ENCODE measurements around the gene GATA5. TPM values are rescaled to one million over a fixed set of nuclear protein-coding genes. Genes with fewer than 3 reads are reported as not detected.

The GATA5 gene
- total and polyA plus RNA-seq, 2 donors (not counting 3 experiments of a cell fraction or from before 2014, with no cell fraction given), result not detected

DNA sequence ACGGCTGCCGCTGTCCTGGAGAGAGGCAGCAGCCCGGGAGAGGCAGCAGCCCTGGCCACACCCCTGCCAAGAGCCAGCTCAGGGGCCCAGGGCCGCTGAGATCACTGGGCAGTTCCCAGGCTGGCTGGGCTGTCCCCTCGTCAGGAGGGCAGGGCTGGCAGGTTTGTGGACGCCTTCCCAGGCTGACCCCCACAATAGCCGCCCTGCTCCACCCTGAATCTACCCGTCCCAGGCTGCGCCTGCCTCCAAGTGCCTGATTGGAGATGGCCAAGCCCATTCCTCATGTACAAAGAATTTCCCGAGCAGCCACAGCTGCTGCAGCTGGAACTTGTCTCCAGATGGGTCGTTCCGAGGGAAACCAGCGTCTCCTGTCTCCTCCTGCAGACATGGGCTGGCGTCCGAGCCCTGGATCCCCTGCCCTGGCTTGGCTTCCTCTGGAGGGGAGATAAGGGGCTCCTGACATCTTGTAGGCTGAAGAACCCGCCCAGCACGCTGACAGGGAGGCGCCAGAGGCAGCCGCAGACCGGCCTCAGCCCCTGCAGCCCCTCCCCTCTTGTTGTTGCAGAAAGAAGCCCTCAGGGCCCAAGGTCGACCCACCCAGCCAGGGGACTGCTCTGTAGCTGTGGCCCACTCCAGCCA is 9.4 kb upstream of the GATA5 start:
- Histone ChIP-seq H3K36me3 (ENCODE audit: control insufficient read depth in 2 of 2, extremely low read depth in 1 of 2, insufficient read depth in 2 of 2, low read length in 2 of 2) (no peaks in the 10 kb centered on the region), H3K9me1 (replicated peaks; ENCODE audit: control insufficient read depth, extremely low read depth, insufficient read depth, low read length) (no peaks in the 10 kb centered on the region), H3K27ac (ENCODE audit: insufficient read depth, low read depth, low read length) (no peak overlapping the region), H3K4me3 (replicated peaks in 1 of 3; ENCODE audit: insufficient read depth in 1 of 3, low read depth in 1 of 3, low read length in 3 of 3) (no peak overlapping the region), H3K4me2 (ENCODE audit: insufficient read depth, low read length) (no peak overlapping the region), H3K79me2 (ENCODE audit: control insufficient read depth, insufficient read depth, low read length) (no peaks in the 10 kb centered on the region), H3K9me3 (replicated peaks; ENCODE audit: control insufficient read depth, insufficient read depth, low read length) (no peaks in the 10 kb centered on the region), H3K4me1 (ENCODE audit: control insufficient read depth, extremely low read depth, insufficient read depth, low read length) (no peaks in the 10 kb centered on the region), H3K9ac (replicated peaks; ENCODE audit: extremely low read depth, insufficient read depth, low read length) (no peak overlapping the region), H2AFZ (ENCODE audit: low read depth, low read length) (no peak overlapping the region), H3K27me3 (ENCODE audit: control insufficient read depth in 2 of 2, insufficient read depth in 2 of 2, low read length in 2 of 2) (peaks cover 28 to 29% of the 10 kb centered on the region in 2 experiments), H4K20me1 (replicated peaks; ENCODE audit: control insufficient read depth, extremely low read depth, insufficient read depth, low read length) (no peaks in the 10 kb centered on the region)
- no TSS peak for BruUV-seq (replicated peaks)
- CTCF ChIA-PET, result interaction anchor here (1.1 kb wide), 1 partner anchor 15 kb away, joined by 3 read pairs; no protein-coding TSS in a partner anchor
- FAIRE-seq (no peak), DNase-seq (ENCODE audit: low read depth, low spot score) (no peak)
- TF ChIP-seq, protein P1, sequence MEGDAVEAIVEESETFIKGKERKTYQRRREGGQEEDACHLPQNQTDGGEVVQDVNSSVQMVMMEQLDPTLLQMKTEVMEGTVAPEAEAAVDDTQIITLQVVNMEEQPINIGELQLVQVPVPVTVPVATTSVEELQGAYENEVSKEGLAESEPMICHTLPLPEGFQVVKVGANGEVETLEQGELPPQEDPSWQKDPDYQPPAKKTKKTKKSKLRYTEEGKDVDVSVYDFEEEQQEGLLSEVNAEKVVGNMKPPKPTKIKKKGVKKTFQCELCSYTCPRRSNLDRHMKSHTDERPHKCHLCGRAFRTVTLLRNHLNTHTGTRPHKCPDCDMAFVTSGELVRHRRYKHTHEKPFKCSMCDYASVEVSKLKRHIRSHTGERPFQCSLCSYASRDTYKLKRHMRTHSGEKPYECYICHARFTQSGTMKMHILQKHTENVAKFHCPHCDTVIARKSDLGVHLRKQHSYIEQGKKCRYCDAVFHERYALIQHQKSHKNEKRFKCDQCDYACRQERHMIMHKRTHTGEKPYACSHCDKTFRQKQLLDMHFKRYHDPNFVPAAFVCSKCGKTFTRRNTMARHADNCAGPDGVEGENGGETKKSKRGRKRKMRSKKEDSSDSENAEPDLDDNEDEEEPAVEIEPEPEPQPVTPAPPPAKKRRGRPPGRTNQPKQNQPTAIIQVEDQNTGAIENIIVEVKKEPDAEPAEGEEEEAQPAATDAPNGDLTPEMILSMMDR (IDR thresholded peaks at IDR 0.05; ENCODE audit: extremely low read depth in 1 of 2, insufficient read depth in 1 of 2, low read depth in 1 of 2, low read length in 2 of 2), result no peak
- TF ChIP-seq FOS (IDR thresholded peaks at IDR 0.05; ENCODE audit: borderline replicate concordance, insufficient read depth, low read length), result no peak
- TF ChIP-seq GATA2 (IDR thresholded peaks at IDR 0.05; ENCODE audit: insufficient read depth, insufficient read length, low read depth, low read length), result no peak
- no peak for TF ChIP-seq MYC (IDR thresholded peaks at IDR 0.05; ENCODE audit: low read depth, low read length)
- no peak for TF ChIP-seq POLR2A (IDR thresholded peaks at IDR 0.05; ENCODE audit: low read depth, low read length)
- POLR2A ChIA-PET, result no interaction called here
- intact Hi-C loops (cut with micrococcal nuclease), result no loop called here
- dilution Hi-C loops (cut with MboI; ENCODE audit: extremely low pct_ligation_motif_present, low sequenced_read_pairs), result no loop called here

DNA sequence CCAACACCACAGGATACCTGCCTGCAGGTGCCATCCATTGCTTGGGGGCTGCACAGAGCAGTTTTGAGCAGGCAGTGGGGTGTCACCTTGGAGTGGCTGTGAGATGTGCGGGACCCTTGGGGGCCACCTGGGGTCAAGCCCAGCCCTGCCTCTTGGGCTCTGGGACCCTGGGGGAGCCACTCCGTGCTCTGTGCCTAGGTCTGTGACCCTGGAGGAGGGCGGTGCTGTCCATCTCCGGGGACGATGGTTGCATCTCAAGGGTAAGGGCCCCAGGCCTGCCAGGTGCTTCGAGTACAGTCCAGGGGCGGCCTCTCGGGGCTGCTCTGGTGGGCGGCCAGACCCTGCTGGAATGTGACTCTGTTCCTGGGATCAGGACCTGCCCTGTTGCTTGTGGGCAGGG is 8.7 kb upstream of the GATA5 start:
- H2AFZ ChIP-seq (ENCODE audit: low read depth, low read length), result no peak overlapping the region
- ChIA-PET POLR2A (no interaction called here), CTCF (interaction anchor here (1.1 kb wide), 1 partner anchor 16 kb away, joined by 3 read pairs; no protein-coding TSS in a partner anchor)
- H3K4me3 ChIP-seq (replicated peaks in 1 of 3; ENCODE audit: insufficient read depth in 1 of 3, low read depth in 1 of 3, low read length in 3 of 3), result no peak overlapping the region
- no peaks in the 10 kb centered on the region for H3K4me1 ChIP-seq (ENCODE audit: control insufficient read depth, extremely low read depth, insufficient read depth, low read length)
- no peaks in the 10 kb centered on the region for H3K36me3 ChIP-seq (ENCODE audit: control insufficient read depth in 2 of 2, extremely low read depth in 1 of 2, insufficient read depth in 2 of 2, low read length in 2 of 2)
- no peaks in the 10 kb centered on the region for H3K79me2 ChIP-seq (ENCODE audit: control insufficient read depth, insufficient read depth, low read length)
- no peaks in the 10 kb centered on the region for H4K20me1 ChIP-seq (replicated peaks; ENCODE audit: control insufficient read depth, extremely low read depth, insufficient read depth, low read length)
- TF ChIP-seq, protein P1 (IDR thresholded peaks at IDR 0.05; ENCODE audit: extremely low read depth in 1 of 2, insufficient read depth in 1 of 2, low read depth in 1 of 2, low read length in 2 of 2), result no peak
- TF ChIP-seq, protein P2, sequence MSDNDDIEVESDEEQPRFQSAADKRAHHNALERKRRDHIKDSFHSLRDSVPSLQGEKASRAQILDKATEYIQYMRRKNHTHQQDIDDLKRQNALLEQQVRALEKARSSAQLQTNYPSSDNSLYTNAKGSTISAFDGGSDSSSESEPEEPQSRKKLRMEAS (IDR thresholded peaks at IDR 0.05; ENCODE audit: insufficient read depth, insufficient read length), result no peak
- TF ChIP-seq EZH2 (IDR thresholded peaks at IDR 0.05; ENCODE audit: borderline replicate concordance, low read depth, low read length, severe bottlenecking) (no peak), POLR2AphosphoS5 (IDR thresholded peaks at IDR 0.05; ENCODE audit: insufficient read depth, low read depth, low read length) (no peak), POLR2A (IDR thresholded peaks at IDR 0.05; ENCODE audit: low read depth, low read length) (no peak), MYC (IDR thresholded peaks at IDR 0.05; ENCODE audit: low read depth, low read length) (no peak), GATA2 (IDR thresholded peaks at IDR 0.05; ENCODE audit: insufficient read depth, insufficient read length, low read depth, low read length) (no peak), FOS (IDR thresholded peaks at IDR 0.05; ENCODE audit: borderline replicate concordance, insufficient read depth, low read length) (no peak), JUN (IDR thresholded peaks at IDR 0.05; ENCODE audit: borderline replicate concordance, insufficient read depth, insufficient read length, low read depth) (no peak)
- no peak overlapping the region for H3K27ac ChIP-seq (ENCODE audit: insufficient read depth, low read depth, low read length)
- H3K9me3 ChIP-seq (replicated peaks; ENCODE audit: control insufficient read depth, insufficient read depth, low read length), result no peaks in the 10 kb centered on the region
- H3K9me1 ChIP-seq (replicated peaks; ENCODE audit: control insufficient read depth, extremely low read depth, insufficient read depth, low read length), result no peaks in the 10 kb centered on the region
- FAIRE-seq (no peak), DNase-seq (ENCODE audit: low read depth, low spot score) (no peak)
- intact Hi-C loops (cut with micrococcal nuclease) (no loop called here), dilution Hi-C loops (cut with MboI; ENCODE audit: extremely low pct_ligation_motif_present, low sequenced_read_pairs) (no loop called here)
- no peak overlapping the region for H3K9ac ChIP-seq (replicated peaks; ENCODE audit: extremely low read depth, insufficient read depth, low read length)
- BruUV-seq (replicated peaks), result no TSS peak
- no peak overlapping the region for H3K4me2 ChIP-seq (ENCODE audit: insufficient read depth, low read length)
- peaks cover 28 to 29% of the 10 kb centered on the region in 2 experiments for H3K27me3 ChIP-seq (ENCODE audit: control insufficient read depth in 2 of 2, insufficient read depth in 2 of 2, low read length in 2 of 2)

All from endothelial cell of umbilical vein (primary cell).